Ectodermal cell (in vitro differentiated cells): Measurements from ENCODE around the gene POLRMT.

Experiments
- H3K27ac ChIP-seq: 2 replicates; pipeline ENCODE4 v1.7.0; 2013; ENCODE audit warnings: mild to moderate bottlenecking, low read depth, low read length; ENCODE audit not compliant: insufficient read depth, poor library complexity, severe bottlenecking
- H3K27me3 ChIP-seq: 2 replicates; pipeline ENCODE4 v1.7.0; 2013; ENCODE audit warnings: mild to moderate bottlenecking, low read length; ENCODE audit not compliant: insufficient read depth, control insufficient read depth, poor library complexity, severe bottlenecking
- H3K36me3 ChIP-seq: one replicate; pipeline ENCODE4 v1.7.0; 2013; ENCODE audit warnings: low read length; ENCODE audit not compliant: control insufficient read depth, insufficient read depth
- H3K4me1 ChIP-seq: one replicate; pipeline ENCODE4 v1.7.0; 2013; ENCODE audit warnings: low read length; ENCODE audit not compliant: control insufficient read depth, insufficient read depth
- H3K4me3 ChIP-seq: 2 replicates; pipeline ENCODE4 v1.7.0; 2013; ENCODE audit warnings: low read depth, low read length, control low read depth; ENCODE audit not compliant: insufficient read depth
- H3K9me3 ChIP-seq: 2 replicates; pipeline ENCODE4 v1.7.0; 2013; ENCODE audit warnings: mild to moderate bottlenecking, low read length, moderate library complexity; ENCODE audit not compliant: control insufficient read depth
- WGBS, 2 experiments: methylation state at CpG; one replicate each; pipeline ENCODE4 v1.1.7; 2013; ENCODE audit warnings: missing lambda C conversion rate in 2 of 2; 5-methylcytosine and 5-hydroxymethylcytosine counted together

POLRMT gene

DNA sequence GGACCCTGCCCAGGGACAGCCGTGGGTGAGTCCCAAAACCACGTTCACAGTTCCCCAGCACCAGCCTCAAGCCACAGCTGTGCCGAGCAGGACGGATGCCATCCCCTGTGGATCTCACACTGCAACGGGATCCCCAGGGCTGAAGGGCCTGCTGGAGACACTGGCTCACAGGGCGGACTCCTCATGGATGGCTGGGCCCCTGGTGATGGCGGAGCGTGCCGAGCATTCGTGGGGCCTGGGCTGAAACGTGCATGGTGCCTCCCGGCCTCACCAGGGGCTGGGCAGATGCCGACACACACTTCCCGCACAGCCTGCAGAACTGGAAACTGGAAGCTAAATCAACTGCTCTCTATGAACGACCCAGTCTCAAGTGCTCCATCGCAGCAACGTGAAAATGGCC, 20.1 kb upstream of the POLRMT start:
- WGBS, 2 experiments = 96 to 97% methylated on average over 17 of the region's 17 CpGs
- Histone ChIP-seq H3K4me3 (no peak overlapping the region), H3K4me1 (no peaks in the 10 kb centered on the region), H3K9me3 (no peaks in the 10 kb centered on the region), H3K36me3 (peaks cover 16% of the 10 kb centered on the region), H3K27ac (no peak overlapping the region), H3K27me3 (no peaks in the 10 kb centered on the region)

DNA sequence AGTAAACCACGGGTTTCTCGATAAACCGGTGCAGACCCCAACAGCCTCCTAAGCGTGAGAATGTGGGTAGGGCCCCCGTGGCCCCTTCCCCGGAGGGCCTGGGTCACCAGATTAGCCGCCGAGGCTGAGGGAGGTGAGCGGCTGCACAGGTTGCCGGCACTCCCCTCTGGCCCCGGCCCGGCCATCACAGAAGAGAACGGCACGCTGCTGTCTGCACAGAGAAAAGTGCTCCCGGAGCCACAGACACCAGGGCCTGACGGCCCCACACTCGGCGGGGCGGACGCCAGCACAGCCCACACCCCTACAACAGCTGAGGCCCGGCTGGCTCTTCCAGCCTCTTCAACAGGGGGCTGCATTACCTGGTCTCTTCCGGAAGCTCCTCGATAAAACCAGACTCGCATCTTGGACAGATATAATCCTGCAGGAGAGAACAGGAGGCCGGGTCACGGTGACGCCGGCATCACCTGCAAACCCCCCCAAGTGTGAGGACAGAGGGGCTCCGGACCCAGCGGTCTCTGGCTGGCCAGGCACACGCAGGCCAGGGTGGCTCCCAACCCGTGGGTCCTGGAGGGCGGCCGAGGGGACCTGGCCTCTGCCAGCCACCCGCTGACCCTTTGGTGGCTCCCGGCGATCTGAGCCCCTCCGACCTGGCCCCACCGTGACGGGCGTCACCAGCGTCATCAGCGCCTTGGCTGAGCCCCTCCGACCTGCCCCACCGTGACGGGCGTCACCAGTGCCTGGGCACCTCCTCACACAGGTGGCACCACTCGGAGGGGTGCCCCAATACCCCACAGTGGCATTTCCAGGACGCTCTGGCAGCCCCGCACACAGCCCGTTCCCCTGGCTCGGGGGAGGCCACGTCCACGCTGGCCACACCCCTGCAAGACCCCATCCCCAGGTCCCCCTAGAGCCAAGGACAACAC, 19.4 kb upstream of the POLRMT start:
- Histone ChIP-seq H3K9me3 (no peaks in the 10 kb centered on the region), H3K27ac (no peak overlapping the region), H3K36me3 (peaks cover 16% of the 10 kb centered on the region), H3K4me3 (no peak overlapping the region), H3K4me1 (no peaks in the 10 kb centered on the region), H3K27me3 (no peaks in the 10 kb centered on the region)
- 95 to 96% methylated on average over 54 of the region's 54 CpGs for WGBS, 2 experiments

DNA sequence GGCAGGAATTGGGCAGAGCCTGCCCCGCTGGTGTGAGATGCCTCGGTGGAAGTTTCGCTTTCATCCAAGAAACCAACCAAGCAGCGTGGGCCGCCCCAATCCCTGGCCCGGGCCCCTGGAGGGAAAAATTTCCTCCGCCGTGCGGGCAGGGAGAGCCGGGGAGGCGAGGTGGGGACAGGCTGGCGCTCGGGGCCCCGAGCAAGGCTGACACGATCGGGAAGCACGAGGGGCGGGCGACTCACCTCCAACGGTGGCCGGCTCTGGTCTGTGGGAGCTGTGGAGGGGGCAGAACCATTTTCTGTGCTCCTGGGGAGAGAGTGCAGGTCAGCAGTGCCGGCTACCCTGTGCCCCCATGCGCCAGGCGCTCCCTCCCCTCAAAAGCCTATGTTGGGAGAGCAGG, 18.7 kb upstream of the POLRMT start:
- 92 to 93% methylated on average over 24 of the region's 24 CpGs for WGBS, 2 experiments
- Histone ChIP-seq H3K27me3 (no peaks in the 10 kb centered on the region), H3K36me3 (peaks cover 16% of the 10 kb centered on the region)

DNA sequence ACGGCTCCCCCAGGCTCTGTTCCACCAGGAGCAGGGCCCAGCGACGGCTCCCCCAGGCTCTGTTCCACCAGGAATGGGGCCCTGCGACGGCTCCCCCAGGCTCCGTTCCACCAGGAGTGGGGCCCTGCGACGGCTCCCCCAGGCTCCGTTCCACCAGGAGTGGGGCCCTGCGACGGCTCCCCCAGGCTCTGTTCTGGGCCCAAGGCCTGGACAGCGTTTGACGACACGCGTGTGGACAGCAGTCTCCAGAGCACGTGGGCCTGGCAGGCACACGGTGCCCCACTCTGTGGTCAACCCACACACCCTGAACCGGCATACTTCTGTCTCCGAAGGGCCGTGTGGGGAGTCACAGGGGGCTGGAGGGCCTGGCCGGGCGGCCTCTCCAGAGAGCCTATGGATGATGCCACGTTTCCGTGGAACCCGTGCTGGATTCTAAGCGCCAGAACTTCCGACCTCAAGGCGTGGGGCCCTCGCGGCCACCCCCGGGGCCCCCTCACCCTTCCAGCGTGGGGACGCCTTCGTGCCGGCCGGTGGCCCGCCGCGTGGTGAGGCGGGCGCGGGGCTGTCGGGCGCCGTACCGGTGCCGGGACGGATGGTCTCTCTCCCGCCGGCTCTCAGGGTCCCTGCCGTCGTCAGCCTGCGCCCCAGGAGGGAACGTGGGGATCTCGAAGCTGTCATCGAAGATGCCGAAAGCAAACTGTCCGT, 17.9 kb upstream of the POLRMT start:
- WGBS, 2 experiments = 97% methylated on average over 58 of the region's 58 CpGs
- H3K4me3 ChIP-seq = no peak overlapping the region
- no peaks in the 10 kb centered on the region for H3K9me3 ChIP-seq
- H3K27me3 ChIP-seq = no peaks in the 10 kb centered on the region
- no peak overlapping the region for H3K27ac ChIP-seq
- peaks cover 16% of the 10 kb centered on the region for H3K36me3 ChIP-seq
- no peaks in the 10 kb centered on the region for H3K4me1 ChIP-seq

More for the DNA sequence above, 18.7 kb upstream of the POLRMT start:
- Histone ChIP-seq H3K9me3 (no peaks in the 10 kb centered on the region), H3K4me3 (no peak overlapping the region), H3K27ac (no peak overlapping the region), H3K4me1 (no peaks in the 10 kb centered on the region)

DNA sequence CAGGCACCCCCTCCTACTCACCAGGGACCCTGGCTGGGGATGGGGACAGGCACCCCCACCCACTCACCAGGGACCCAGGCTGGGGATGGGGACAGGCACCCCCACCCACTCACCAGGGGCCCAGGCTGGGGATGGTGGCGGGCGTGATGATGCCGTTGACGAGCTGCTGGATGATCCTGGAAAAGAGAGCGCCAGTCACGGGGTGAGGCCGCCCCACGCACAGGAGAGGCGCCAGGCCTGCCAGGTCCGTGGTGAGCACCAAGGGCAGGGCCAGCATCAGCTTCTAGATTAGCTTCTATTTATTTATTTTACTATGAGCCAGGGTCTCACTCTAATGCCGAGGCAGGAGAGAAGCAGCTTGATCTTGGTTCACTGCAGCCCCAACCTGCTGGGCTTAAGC, 16.8 kb upstream of the POLRMT start:
- peaks cover 16% of the 10 kb centered on the region for H3K36me3 ChIP-seq
- H3K9me3 ChIP-seq = no peaks in the 10 kb centered on the region
- no peak overlapping the region for H3K4me3 ChIP-seq
- H3K27me3 ChIP-seq = no peaks in the 10 kb centered on the region
- WGBS, 2 experiments = 95 to 98% methylated on average over 11 of the region's 11 CpGs
- H3K4me1 ChIP-seq = no peaks in the 10 kb centered on the region
- H3K27ac ChIP-seq = no peak overlapping the region

DNA sequence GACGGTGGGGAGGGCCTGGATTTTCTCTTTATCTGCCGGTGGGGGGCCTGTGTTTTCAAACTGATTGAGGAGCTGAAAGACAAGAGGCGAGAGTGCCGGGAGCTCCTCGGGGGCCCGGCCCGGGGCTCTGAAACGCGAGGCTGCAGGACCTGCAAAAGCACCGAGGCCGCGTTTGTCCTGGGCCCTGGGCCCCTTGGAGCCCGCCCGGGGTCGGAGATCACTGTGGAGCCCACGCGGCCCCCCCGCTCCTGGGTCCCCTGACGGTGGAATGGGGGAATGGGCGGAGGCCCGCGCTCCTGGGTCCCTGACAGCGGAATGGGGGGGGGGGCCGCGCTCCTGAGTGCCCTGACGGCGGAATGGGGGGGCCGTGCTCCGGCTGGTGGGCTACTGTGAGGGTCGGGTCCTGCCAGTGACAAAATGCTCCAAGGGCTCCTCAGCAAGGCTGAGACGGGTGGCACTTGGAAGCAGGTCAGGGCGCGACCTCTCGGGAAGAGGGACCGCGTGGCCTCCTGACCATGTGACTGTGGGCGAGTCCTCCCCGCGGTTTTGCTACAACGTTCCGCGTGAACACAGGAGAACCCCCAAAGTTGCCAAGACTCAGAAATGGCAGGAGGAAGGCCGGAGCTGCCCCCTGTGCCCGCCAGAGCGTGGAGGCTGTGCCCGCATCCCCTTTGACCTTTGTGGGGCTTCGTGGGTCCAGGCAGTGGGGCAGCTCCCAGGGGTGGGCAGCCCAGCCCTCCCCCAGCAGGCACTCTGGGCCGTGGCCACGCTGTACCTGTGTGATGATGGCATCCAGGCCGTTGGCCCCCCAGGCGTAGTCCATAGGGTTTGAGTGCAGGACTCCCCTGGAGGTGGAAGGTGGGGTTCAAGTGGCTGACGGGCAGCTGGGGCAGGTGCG, 15.8 kb upstream of the POLRMT start:
- Histone ChIP-seq H3K27ac (no peak overlapping the region), H3K4me1 (no peaks in the 10 kb centered on the region), H3K27me3 (no peaks in the 10 kb centered on the region), H3K4me3 (no peak overlapping the region), H3K36me3 (peaks cover 16% of the 10 kb centered on the region), H3K9me3 (no peaks in the 10 kb centered on the region)
- WGBS, 2 experiments = 95% methylated on average over 52 to 53 of the region's 53 CpGs

DNA sequence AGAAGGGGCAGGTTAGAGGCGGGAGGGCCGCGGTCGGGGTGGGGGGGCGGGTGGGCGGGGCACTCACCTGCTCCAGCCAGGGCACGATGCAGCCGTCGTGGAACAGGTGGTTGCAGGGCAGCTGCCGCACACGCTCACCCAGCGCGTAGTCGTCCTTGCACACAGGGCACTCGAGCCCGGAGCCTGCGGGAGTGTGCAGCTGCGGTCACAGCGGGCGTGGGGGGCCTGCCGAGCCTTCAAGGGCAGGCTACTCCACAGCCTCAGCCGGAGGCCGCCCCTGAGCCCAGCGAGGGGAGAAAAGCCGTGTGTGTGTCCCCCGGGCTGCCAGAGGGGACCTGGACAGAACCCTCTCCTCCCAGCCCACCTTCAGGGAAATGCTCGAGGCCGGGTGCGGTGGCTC, 15.0 kb upstream of the POLRMT start:
- Histone ChIP-seq H3K4me3 (no peak overlapping the region), H3K9me3 (no peaks in the 10 kb centered on the region), H3K4me1 (no peaks in the 10 kb centered on the region), H3K27me3 (no peaks in the 10 kb centered on the region), H3K36me3 (peaks cover 16% of the 10 kb centered on the region), H3K27ac (no peak overlapping the region)
- WGBS, 2 experiments = 94 to 95% methylated on average over 29 of the region's 29 CpGs

DNA sequence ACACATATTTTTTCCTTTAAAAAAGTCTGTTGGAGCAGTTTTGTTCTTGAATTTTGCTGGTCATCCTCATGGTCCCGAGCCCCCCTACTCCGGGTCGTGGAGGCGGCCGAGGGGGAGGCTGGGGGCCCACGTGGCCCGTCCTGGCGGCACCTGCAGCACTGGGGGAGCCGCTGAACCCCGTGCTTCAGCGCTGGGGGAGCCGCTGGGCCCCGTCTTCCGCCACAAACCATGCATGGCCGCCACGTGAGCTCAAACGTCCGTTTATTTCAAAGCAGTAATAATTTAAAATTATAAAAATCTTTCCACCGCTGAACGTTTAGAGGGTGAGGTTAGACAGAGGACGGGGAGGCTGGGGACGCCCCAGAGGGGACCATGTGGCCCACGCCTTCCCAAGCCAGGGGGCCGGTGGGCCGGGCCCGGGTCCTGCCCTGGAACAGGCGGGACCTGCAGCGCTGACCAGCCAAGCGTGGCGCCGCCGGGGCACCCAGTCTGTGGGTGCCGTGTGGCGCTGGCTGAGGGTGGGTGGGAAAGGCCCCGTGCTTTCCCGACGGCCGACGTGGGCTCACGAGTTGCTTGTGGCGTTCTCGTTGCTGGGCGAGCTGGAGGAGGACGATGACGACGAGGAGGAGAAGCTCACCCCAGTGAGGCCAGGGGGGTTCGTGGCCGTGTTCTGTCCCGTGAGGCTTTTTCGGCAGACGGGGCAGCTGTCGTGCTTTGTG, 14.4 kb upstream of the POLRMT start:
- peaks cover 16% of the 10 kb centered on the region for H3K36me3 ChIP-seq

DNA sequence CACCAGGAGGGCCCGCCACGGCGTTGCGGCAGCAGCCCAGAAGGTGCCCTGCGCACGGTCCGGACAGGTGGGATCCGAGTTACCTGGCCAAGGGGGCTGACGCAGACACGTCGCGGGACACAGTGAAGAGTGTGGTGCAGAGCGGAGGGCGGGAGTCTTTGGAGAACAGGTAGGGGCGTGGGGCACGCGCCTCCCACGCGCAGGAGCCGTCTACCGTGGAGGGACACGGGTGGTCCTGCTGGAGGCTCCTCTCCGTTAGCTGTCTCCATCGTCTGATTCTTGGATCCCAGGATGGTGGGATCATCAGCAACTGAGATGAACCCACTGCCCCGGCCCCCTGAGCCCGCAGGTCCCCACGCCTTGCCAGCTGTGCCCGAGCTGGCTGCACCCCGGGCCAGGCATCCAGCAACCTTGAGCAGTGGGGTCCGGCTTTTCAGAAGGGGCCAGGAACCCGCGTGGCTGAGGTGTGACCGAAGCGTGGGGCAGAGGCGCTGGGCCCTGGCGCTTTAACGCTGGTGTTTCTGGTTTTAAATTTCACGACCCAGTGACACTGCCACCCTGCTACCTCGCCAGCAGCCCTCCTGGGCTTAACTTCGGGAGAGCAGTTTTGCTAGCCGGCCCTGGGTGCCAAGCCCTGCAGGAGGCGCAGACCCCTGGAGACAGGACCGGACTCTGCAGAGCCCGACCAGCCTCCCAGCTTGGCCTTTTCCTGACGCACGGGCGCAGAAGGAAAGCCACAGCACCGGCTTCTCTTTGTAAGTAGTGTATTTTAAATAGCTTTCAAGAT, 13.6 kb upstream of the POLRMT start:
- Histone ChIP-seq H3K27ac (no peak overlapping the region), H3K27me3 (no peaks in the 10 kb centered on the region), H3K4me1 (no peaks in the 10 kb centered on the region), H3K4me3 (no peak overlapping the region), H3K9me3 (no peaks in the 10 kb centered on the region), H3K36me3 (peaks cover 11% of the 10 kb centered on the region)
- 97% methylated on average over 47 to 48 of the region's 48 CpGs for WGBS, 2 experiments

More for the DNA sequence above, 14.4 kb upstream of the POLRMT start:
- H3K9me3 ChIP-seq = no peaks in the 10 kb centered on the region
- H3K4me3 ChIP-seq = no peak overlapping the region
- H3K4me1 ChIP-seq = no peaks in the 10 kb centered on the region
- 96 to 97% methylated on average over 51 to 52 of the region's 52 CpGs for WGBS, 2 experiments
- H3K27me3 ChIP-seq = no peaks in the 10 kb centered on the region
- no peak overlapping the region for H3K27ac ChIP-seq
